Measurements from ENCODE around the gene FERMT3. TPM values are rescaled to one million over a fixed set of nuclear protein-coding genes. Genes with fewer than 3 reads are reported as not detected.
A peak's percentile ranks its signal among the peaks of the same experiment; 100 is the strongest.

Gene FERMT3
- total and polyA plus RNA-seq, 2 of the 13 experiments (the other 11 are each of a cell fraction or from before 2014, with no cell fraction given) = 0.29 TPM; not detected in 1

GRCh38 chr11:64181506-64182411 is 24.8 kb upstream of the FERMT3 start (continued):
- TF ChIP-seq IRF1 (CRISPR knock-in tag; IDR thresholded peaks at IDR 0.05; ENCODE audit: low read depth) (no peak), TARDBP (CRISPR knock-in tag; IDR thresholded peaks at IDR 0.05) (no peak), RBM39 (IDR thresholded peaks at IDR 0.05; ENCODE audit: low read depth, low read length, poor library complexity, severe bottlenecking) (no peak), PHF21A (CRISPR knock-in tag; IDR thresholded peaks at IDR 0.05) (0 out of 2 replicates have a peak, but pooled peaks have one; percentile 27), ATF3 (CRISPR knock-in tag; IDR thresholded peaks at IDR 0.05) (0 out of 2 replicates have a peak, but pooled peaks have one; percentile 54), MYC (CRISPR knock-in tag; IDR thresholded peaks at IDR 0.05; ENCODE audit: borderline replicate concordance) (peak; percentile 53; the same call in 1 of the 2 replicates), MAFG (CRISPR knock-in tag; IDR thresholded peaks at IDR 0.05) (no peak), ZNF432 (CRISPR knock-in tag; IDR thresholded peaks at IDR 0.05; ENCODE audit: borderline replicate concordance) (no peak), E2F5 (CRISPR knock-in tag; conservative IDR thresholded peaks at IDR 0.05) (no peak), ZSCAN20 (CRISPR knock-in tag; IDR thresholded peaks at IDR 0.05; ENCODE audit: borderline replicate concordance) (no peak), ZBTB4 (CRISPR knock-in tag; IDR thresholded peaks at IDR 0.05; ENCODE audit: borderline replicate concordance) (no peak), CREM (IDR thresholded peaks at IDR 0.05) (no peak), CREM (CRISPR knock-in tag; IDR thresholded peaks at IDR 0.05) (no peak), ZNF788 (CRISPR knock-in tag; IDR thresholded peaks at IDR 0.05; ENCODE audit: borderline replicate concordance) (no peak), ETS1 (CRISPR knock-in tag; IDR thresholded peaks at IDR 0.05) (no peak), ZNF724P (CRISPR knock-in tag; IDR thresholded peaks at IDR 0.05; ENCODE audit: borderline replicate concordance) (no peak), ZNF143 (CRISPR knock-in tag; IDR thresholded peaks at IDR 0.05) (0 out of 2 replicates have a peak, but pooled peaks have one; percentile 38), RXRB (CRISPR knock-in tag; IDR thresholded peaks at IDR 0.05; ENCODE audit: borderline replicate concordance) (peak; percentile 26; the same call in 1 of the 2 replicates), ZNF430 (CRISPR knock-in tag; IDR thresholded peaks at IDR 0.05) (peak; percentile 49; the same call in 1 of the 2 replicates), ZNF747 (CRISPR knock-in tag; IDR thresholded peaks at IDR 0.05; ENCODE audit: borderline replicate concordance) (no peak), ZMYM4 (CRISPR knock-in tag; IDR thresholded peaks at IDR 0.05) (0 out of 2 replicates have a peak, but pooled peaks have one; percentile 58)
